Bladder microvascular endothelial cell (primary cell): ENCODE data around the gene TAF4B. TPM values are rescaled to one million over a fixed set of nuclear protein-coding genes. Genes with fewer than 3 reads are reported as not detected.

ENCODE experiments used
- total RNA-seq: library from RNA; depleted of rRNA; stranded (reverse); fragments of >200 nt; gene quantifications from 2 replicates; pipeline ENCODE4 v1.2.3, GENCODE V29; 2014

TAF4B gene, protein sequence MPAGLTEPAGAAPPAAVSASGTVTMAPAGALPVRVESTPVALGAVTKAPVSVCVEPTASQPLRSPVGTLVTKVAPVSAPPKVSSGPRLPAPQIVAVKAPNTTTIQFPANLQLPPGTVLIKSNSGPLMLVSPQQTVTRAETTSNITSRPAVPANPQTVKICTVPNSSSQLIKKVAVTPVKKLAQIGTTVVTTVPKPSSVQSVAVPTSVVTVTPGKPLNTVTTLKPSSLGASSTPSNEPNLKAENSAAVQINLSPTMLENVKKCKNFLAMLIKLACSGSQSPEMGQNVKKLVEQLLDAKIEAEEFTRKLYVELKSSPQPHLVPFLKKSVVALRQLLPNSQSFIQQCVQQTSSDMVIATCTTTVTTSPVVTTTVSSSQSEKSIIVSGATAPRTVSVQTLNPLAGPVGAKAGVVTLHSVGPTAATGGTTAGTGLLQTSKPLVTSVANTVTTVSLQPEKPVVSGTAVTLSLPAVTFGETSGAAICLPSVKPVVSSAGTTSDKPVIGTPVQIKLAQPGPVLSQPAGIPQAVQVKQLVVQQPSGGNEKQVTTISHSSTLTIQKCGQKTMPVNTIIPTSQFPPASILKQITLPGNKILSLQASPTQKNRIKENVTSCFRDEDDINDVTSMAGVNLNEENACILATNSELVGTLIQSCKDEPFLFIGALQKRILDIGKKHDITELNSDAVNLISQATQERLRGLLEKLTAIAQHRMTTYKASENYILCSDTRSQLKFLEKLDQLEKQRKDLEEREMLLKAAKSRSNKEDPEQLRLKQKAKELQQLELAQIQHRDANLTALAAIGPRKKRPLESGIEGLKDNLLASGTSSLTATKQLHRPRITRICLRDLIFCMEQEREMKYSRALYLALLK
- 1.9 and 3.4 TPM in 2 replicates for total RNA-seq

DNA sequence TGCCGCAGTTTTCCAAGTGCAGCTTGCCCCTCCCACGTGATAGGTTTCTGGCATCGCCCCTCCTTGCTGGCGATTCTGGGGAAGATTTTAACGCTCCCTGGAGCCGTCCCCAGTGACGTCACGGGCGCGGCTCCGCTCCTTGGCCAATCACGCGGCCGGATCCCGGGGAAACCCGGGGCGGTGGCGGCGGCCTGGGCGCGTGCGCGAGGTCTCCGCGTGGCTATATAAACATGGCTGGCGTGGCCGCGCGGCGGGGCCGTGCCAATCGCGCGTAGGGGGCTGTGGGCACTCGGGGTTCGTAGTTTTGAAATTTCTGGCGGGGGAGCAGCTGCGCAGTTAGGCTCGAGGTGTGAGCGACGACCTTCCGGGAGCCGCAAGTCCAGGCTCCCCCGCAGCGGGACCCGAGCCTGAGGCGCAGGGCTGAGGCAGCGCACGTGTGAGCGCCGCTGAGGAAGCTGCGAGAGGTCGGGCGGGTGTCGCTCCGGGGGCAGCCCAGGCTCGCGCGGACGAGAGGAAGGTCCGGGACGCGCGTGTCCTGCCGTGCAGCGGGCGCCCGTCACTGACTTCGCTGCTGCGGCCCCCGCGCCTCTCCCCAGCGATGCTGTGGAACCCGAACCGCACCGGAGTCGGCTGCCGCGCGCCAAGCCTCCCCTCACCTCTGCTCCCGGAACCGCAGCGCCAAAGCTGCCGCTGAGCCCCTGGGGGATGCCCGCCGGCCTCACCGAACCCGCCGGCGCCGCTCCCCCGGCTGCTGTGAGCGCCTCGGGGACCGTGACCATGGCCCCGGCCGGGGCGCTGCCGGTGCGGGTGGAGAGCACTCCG lies at the start of gene TAF4B:
TSS of gene TAF4B (plus strand) at position 217 of the 822 bp plus-strand sequence. CDS start at position 706, 489 bp downstream.

Other genes starting within 250 kb of the TAF4B start
- 66.2 and 112 TPM in 2 replicates for gene SS18, start 135.8 kb upstream of the TAF4B start, total RNA-seq
- not detected in 2 replicates for gene PSMA8, start 92.6 kb upstream of the TAF4B start, total RNA-seq